Fibroblast of pulmonary artery (primary cell): ENCODE data around the gene NME7.

Experiments used
- DNase-seq: peaks from one replicate; pipeline ENCODE4 v3.0.0-alpha.2; 2010; ENCODE audit warnings: low read depth
- H3K4me3 ChIP-seq: replicated peaks from 2 replicates; pipeline ENCODE4 v1.5.1; 2011; ENCODE audit warnings: low read depth, mild to moderate bottlenecking, control low read depth, low read length, moderate library complexity
- TF ChIP-seq, protein P1 (sequence below): IDR thresholded peaks from 2 replicates; pipeline ENCODE4 v1.5.1; 2011; ENCODE audit warnings: mild to moderate bottlenecking, control low read depth, low read length, inconsistent platforms; ENCODE audit errors: missing control alignments

NME7 gene

DNA sequence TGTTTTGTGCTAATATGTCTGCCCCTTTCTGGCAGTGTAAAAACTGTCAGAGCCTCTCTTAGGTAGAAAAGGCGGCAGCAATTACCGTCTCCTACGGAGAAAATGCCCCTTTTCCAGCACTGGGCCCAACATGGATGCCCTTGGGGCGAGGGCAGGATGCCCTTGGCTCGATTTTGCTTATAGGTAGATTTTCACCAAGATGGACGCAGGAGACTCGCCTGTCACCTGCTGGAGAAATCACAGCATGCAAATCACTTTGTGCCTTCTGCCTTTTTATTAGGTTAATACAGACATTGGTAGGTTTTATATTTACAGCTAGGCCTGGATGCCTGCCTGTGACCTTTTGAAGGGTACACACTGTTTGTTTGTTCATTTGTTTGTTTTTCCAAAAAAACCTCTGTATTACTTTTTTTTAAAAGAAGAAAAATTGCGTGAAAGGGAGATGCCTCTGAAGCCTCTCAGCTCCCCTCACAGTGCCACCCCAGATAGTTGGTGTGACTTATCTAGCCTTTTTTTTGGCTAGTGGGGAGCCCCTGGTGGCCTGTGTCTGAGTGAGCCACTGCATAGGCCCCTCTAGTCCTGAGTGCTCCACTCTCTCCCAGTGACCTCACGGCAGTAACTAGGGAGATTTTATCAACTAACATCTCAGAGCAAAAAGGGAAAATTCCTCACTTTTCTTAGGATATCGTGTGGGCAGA lies 258.6 kb downstream of the NME7 start:
- TF ChIP-seq, protein P1, sequence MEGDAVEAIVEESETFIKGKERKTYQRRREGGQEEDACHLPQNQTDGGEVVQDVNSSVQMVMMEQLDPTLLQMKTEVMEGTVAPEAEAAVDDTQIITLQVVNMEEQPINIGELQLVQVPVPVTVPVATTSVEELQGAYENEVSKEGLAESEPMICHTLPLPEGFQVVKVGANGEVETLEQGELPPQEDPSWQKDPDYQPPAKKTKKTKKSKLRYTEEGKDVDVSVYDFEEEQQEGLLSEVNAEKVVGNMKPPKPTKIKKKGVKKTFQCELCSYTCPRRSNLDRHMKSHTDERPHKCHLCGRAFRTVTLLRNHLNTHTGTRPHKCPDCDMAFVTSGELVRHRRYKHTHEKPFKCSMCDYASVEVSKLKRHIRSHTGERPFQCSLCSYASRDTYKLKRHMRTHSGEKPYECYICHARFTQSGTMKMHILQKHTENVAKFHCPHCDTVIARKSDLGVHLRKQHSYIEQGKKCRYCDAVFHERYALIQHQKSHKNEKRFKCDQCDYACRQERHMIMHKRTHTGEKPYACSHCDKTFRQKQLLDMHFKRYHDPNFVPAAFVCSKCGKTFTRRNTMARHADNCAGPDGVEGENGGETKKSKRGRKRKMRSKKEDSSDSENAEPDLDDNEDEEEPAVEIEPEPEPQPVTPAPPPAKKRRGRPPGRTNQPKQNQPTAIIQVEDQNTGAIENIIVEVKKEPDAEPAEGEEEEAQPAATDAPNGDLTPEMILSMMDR = peak; percentile 8
- peak overlapping the region; percentile 81 for H3K4me3 ChIP-seq
- DNase-seq = no peak

DNA sequence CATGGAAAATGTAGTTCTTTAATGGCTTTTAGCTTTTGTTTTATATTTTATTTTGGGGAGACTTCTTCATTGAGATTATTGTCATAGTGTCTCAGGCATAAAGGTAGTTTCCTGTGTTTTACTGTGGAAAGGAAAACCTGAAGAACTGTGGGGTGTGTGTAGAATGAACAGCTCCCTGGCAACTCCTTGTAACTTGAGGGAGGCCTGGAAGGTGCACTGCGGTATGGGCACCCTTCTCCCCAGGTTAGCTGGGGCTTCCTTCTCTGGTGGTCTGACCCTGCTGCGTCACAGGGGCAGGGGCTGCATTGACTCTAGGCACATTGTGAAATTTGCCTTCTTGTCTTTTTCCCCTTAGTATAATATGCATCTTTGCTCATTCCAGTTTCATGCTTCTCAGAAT lies 259.4 kb downstream of the NME7 start:
- peak overlapping the region; percentile 81 for H3K4me3 ChIP-seq
- DNase-seq = no peak
- TF ChIP-seq, protein P1 = no peak

DNA sequence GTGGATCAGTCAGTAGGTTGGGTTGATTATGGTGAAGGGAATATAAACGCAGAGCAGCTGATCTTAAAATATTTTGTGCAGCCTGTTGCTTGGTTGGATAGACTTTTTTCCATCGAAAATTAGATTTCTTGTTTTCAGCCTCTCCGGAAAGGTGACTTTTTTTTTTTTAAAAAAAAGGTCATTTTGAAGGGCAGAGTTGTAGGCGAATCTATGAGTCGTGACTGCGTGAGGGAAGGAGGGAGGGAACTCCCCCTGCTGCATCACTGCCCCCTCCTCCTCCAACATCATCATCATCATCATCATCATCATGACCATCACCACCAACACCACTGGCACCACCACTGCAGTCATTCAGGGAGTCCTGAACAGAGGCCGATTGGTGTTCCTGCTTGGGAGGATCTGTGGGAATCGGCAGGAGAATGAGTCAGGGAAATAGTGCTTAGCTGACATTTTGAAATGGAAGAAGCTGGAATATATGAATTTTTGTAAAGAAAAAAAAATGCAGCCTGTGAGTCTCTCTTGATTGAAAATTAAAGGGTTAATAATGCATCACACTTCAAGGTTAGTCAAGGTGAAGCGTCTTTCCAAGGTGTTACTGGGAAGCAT lies 259.9 kb downstream of the NME7 start:
- peak overlapping the region; percentile 81 for H3K4me3 ChIP-seq
- DNase-seq = peak; percentile 48
- TF ChIP-seq, protein P1 = no peak

DNA sequence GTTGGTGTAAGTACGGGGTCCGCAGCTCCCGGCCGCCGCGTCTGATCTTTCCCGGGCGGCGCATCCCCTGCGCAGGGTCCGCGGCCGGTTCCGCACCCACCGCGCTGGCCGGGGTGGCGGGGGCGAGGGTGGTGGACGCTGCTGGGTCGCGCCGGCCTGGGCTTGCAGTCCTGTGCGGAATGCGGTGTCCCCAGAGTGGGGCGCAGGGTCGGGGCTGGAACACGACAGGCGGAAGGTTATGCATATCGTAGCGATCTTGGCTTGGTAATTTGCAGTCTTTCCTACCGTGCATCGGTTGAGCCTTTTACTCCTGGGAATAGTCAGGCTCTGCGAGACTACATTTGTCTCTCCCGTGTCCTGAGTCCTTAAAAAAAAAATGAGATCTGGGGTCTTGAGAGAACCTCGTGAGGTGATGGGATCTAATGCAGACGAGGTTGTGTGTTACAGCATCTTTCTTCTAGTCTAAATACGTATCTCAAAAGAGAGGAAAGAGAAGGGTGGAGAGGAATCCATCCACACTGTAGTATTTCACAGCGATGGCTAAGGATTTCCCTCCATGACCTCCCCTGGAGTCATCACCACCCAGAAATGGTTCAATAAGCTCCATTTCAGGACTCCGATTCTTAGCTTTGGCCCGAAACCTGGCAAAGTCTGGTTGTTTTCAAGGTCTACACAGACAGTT lies 260.5 kb downstream of the NME7 start:
- TF ChIP-seq, protein P1 = no peak
- DNase-seq = peak; percentile 45

DNA sequence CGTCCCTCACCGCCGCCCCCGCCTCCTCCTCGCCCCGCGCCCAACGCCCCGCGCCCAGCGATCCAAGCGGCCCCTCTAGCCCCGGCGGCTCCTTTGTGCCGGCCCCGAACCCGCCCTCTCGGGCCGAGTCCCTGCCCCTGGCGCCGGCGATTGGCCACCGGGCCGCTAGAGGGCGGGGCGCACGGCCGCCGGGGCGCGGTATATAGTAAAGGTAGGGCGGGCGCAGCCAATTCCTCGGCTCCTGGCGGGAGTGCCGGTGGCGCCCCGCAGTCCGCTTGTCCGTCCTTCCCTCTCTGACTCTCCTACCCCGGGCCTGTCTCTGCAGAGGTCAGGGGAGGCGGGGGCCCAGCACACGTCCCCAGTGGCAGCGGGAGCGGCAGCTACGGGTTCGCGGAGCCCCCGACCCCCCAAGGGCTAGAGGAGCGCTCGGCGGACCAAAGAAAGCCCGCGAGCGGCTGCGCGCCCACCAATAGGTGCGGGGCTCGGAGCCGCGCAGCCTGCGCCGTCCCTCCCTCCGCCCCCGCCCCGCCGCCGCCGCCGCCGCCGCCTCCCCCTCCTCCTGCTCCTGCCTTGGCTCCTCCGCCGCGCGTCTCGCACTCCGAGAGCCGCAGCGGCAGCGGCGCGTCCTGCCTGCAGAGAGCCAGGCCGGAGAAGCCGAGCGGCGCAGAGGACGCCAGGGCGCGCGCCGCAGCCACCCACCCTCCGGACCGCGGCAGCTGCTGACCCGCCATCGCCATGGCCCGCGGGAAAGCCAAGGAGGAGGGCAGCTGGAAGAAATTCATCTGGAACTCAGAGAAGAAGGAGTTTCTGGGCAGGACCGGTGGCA lies 261.3 kb downstream of the NME7 start, which contains the start of gene ATP1B1:
Gene ATP1B1 (plus strand): TSS at position 596 of the 826 bp plus-strand sequence. CDS start 140 bp downstream, at position 736.
- H3K4me3 ChIP-seq = peak within 1 kb of the TSS; percentile 81
- DNase-seq = peak; percentile 83
- TF ChIP-seq, protein P1 = no peak

More for the DNA sequence above, 260.5 kb downstream of the NME7 start:
- H3K4me3 ChIP-seq = peak overlapping the region; percentile 81

DNA sequence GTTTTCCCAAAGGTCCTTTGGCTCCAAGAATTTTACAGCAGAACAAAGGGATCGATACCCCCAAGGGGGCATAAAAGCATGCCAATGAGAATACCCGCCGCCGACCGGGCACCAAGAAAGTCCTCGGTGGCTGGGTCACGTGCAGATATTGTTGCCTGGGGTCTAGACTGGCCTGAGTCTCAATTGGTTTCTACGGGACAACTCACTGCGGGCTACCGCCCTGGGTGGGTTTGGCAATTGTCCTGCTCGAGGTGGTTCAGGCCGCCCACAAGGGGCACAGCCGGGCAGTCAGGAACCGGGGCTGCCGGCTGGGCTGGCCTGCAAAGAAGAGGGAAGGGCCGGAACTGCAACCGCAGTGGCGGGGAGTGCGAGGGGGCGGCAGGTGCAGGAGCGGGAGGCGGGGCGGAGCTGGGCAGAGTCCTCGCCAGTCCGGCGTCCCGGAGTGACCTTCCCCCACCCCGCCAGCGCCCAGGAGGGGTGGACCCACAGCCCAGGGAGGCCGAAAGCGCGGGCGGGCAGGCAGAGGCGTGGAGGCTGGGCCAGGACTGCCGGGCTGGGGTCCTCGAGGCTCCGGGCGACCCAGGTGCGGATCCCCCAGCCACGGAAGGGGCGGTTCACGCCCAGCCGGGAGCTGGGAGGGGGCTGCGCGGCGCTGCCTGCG lies 262.0 kb downstream of the NME7 start:
- TF ChIP-seq, protein P1 = no peak
- no peak for DNase-seq
- peak overlapping the region; percentile 81 for H3K4me3 ChIP-seq
